MCF 10A (cell line): ENCODE data around the gene GYPC. TPM values are rescaled to one million over a fixed set of nuclear protein-coding genes. Genes with fewer than 3 reads are reported as not detected.

Source experiments
- BruUV-seq: library from RNA; stranded (reverse); fragments of 400-500 nt; replicated peaks from 2 replicates; lab custom pipeline; 2021; lab: Mats Ljungman, UMichigan
- CTCF ChIA-PET: fragments of 300-600 bp; sonication (Branson Sonifier 250); formaldehyde crosslinking; extraction: SDS; loops from one replicate; lab custom pipeline; 2021; ENCODE audit warnings: antibody characterized with exemption, inconsistent platforms; lab: Yijun Ruan, JAX
- POLR2A ChIA-PET: fragments of 300-600, 350-650 bp; sonication (Branson Sonifier 250); formaldehyde crosslinking; extraction: SDS; loops from one replicate; lab custom pipeline; 2020; ENCODE audit warnings: antibody characterized with exemption, inconsistent platforms; lab: Yijun Ruan, JAX
- DNase-seq: peaks from one replicate; pipeline ENCODE4 v3.0.0-alpha.2; 2018; ENCODE audit not compliant: unreplicated experiment
- H3K27ac Mint-ChIP-seq: one replicate; pipeline ENCODE4 v1.8.0; 2022; ENCODE audit warnings: mild to moderate bottlenecking, low read depth, mixed read lengths; ENCODE audit not compliant: unreplicated experiment
- H3K27me3 Mint-ChIP-seq: one replicate; pipeline ENCODE4 v1.8.0; 2022; ENCODE audit warnings: mixed read lengths; ENCODE audit not compliant: insufficient read depth, unreplicated experiment
- H3K36me3 Mint-ChIP-seq: one replicate; pipeline ENCODE4 v1.8.0; 2022; ENCODE audit warnings: mild to moderate bottlenecking, moderate library complexity, mixed read lengths; ENCODE audit not compliant: insufficient read depth, unreplicated experiment
- H3K4me1 Mint-ChIP-seq: one replicate; pipeline ENCODE4 v1.8.0; 2022; ENCODE audit warnings: mixed read lengths; ENCODE audit not compliant: insufficient read depth, unreplicated experiment
- H3K4me3 Mint-ChIP-seq: one replicate; pipeline ENCODE4 v1.8.0; 2022; ENCODE audit warnings: mild to moderate bottlenecking, moderate library complexity, mixed read lengths; ENCODE audit not compliant: unreplicated experiment
- H3K9me3 Mint-ChIP-seq: one replicate; pipeline ENCODE4 v1.8.0; 2022; ENCODE audit warnings: mixed read lengths; ENCODE audit not compliant: unreplicated experiment
- intact Hi-C: fragments of 100-400 bp; cut with micrococcal nuclease; formaldehyde crosslinking; loops from 2 replicates; pipeline ENCODE4 v1.14.1; 2022
- total RNA-seq: library from RNA; stranded (reverse); gene quantifications from 2 replicates; pipeline ENCODE4 v1.2.3, GENCODE V29; 2022
- TF ChIP-seq, protein P1 (sequence below): fragments of 200-600 bp; IDR thresholded peaks from one replicate; pipeline ENCODE4 v1.8.0; 2022; ENCODE audit warnings: antibody characterized with exemption, mild to moderate bottlenecking; ENCODE audit not compliant: unreplicated experiment

The GYPC gene
- total RNA-seq, 1 experiment from 2014 or later: not detected

DNA sequence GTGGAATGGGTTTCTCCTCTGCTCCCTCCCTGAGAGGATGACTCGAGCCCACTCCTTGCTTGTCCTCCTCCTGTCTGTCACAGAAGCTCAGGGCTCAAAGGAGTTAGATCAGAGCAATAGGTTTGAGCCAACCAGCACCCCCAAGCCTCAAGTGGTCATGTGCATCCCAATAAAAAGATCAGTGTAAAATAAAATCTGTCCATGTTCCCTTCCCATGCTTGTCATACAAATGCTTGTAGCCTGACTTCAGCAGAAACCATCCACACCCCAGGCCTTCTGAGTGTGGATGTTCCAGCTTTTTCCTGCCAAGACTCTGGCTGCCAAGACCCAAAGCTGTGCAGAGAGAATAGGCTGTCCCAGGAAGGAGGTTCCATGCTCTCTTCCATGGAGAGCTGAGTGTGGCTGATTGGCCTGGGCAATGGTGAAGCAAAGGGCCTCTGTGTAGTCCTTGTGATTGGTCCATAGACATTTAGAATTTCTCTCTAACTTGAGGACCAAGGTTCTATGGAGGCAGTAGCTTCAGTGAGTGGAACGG lies 67.4 kb downstream of the GYPC start:
- no peaks in the 10 kb centered on the region for H3K36me3 Mint-ChIP-seq
- ChIA-PET POLR2A (no interaction called here), CTCF (interaction anchor here (0.6 kb wide), 1 partner anchor 970 kb away, joined by 3 read pairs; no protein-coding TSS in a partner anchor)
- DNase-seq: no peak
- TF ChIP-seq, protein P1, sequence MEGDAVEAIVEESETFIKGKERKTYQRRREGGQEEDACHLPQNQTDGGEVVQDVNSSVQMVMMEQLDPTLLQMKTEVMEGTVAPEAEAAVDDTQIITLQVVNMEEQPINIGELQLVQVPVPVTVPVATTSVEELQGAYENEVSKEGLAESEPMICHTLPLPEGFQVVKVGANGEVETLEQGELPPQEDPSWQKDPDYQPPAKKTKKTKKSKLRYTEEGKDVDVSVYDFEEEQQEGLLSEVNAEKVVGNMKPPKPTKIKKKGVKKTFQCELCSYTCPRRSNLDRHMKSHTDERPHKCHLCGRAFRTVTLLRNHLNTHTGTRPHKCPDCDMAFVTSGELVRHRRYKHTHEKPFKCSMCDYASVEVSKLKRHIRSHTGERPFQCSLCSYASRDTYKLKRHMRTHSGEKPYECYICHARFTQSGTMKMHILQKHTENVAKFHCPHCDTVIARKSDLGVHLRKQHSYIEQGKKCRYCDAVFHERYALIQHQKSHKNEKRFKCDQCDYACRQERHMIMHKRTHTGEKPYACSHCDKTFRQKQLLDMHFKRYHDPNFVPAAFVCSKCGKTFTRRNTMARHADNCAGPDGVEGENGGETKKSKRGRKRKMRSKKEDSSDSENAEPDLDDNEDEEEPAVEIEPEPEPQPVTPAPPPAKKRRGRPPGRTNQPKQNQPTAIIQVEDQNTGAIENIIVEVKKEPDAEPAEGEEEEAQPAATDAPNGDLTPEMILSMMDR: no peak
- no TSS peak for BruUV-seq
- intact Hi-C loops: no loop called here
- no peak overlapping the region for H3K4me3 Mint-ChIP-seq
- no peaks in the 10 kb centered on the region for H3K4me1 Mint-ChIP-seq
- H3K27ac Mint-ChIP-seq: no peak overlapping the region
- peaks cover 16% of the 10 kb centered on the region for H3K9me3 Mint-ChIP-seq
- peaks cover 31% of the 10 kb centered on the region for H3K27me3 Mint-ChIP-seq

GRCh38 chr2:126725580-126725979 lies 69.6 kb downstream of the GYPC start:
- H3K27me3 Mint-ChIP-seq: peaks cover 31% of the 10 kb centered on the region
- no peak for DNase-seq
- H3K27ac Mint-ChIP-seq: no peak overlapping the region
- no peaks in the 10 kb centered on the region for H3K36me3 Mint-ChIP-seq
- no peaks in the 10 kb centered on the region for H3K4me1 Mint-ChIP-seq
- no TSS peak for BruUV-seq
- POLR2A ChIA-PET: no interaction called here
- intact Hi-C loops: no loop called here
- H3K9me3 Mint-ChIP-seq: peaks cover 16% of the 10 kb centered on the region
- CTCF ChIA-PET: no interaction called here
- TF ChIP-seq, protein P1: no peak
- no peak overlapping the region for H3K4me3 Mint-ChIP-seq

DNA sequence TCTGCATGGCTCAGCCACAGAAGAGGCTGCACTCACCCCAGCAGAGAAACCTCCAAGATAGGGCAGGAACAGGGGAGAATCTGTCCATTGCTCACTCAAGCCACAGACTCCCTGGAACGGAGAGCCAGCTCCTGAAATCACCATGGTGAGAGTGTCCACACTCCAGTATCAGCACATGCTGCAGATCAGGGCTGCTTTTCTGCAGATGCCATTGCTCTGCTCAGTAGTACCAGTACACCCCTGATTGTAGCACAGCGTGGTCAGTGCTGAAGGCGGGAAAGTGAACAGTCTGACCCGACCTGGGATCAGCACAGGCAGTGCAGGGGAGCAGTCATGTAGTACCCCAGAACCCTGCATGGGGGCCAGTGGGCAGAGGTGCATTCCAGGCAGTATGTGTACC lies 73.9 kb downstream of the GYPC start:
- Mint-ChIP-seq H3K4me1 (no peaks in the 10 kb centered on the region), H3K9me3 (peaks cover 7% of the 10 kb centered on the region), H3K27me3 (peaks cover 28% of the 10 kb centered on the region), H3K4me3 (no peak overlapping the region), H3K27ac (no peak overlapping the region), H3K36me3 (no peaks in the 10 kb centered on the region)
- no peak for DNase-seq
- POLR2A ChIA-PET: no interaction called here
- intact Hi-C loops: no loop called here
- CTCF ChIA-PET: no interaction called here
- BruUV-seq: no TSS peak
- TF ChIP-seq, protein P1: no peak

DNA sequence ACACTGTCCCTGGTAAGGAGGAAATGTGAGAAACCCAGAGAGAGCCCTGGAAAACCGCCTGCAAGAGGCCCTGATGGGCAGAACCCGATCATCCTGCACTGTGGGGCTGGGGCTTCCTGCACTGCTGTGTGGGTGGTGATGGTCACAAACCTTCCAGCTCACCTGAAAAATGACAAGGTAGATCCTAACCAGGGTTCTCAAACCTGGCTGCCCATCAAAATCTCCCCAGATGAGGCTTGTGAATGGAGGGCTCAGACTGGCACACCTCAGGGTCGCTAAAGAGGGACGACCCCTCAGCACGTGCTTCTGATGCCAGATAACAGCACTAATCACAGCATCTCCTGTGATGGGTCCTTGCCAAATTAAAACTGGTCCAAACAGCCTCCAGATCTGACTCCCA lies 74.7 kb downstream of the GYPC start:
- Mint-ChIP-seq H3K27me3 (peaks cover 20% of the 10 kb centered on the region), H3K36me3 (no peaks in the 10 kb centered on the region), H3K27ac (no peak overlapping the region), H3K4me1 (no peaks in the 10 kb centered on the region), H3K9me3 (no peaks in the 10 kb centered on the region), H3K4me3 (no peak overlapping the region)
- POLR2A ChIA-PET: no interaction called here
- BruUV-seq: no TSS peak
- intact Hi-C loops: no loop called here
- CTCF ChIA-PET: interaction anchor here (0.6 kb wide), 1 partner anchor 284 kb away, joined by 4 read pairs; no protein-coding TSS in a partner anchor
- no peak for DNase-seq
- TF ChIP-seq, protein P1: no peak
